Measurements from ENCODE around the gene EPS8L2.

DNA sequence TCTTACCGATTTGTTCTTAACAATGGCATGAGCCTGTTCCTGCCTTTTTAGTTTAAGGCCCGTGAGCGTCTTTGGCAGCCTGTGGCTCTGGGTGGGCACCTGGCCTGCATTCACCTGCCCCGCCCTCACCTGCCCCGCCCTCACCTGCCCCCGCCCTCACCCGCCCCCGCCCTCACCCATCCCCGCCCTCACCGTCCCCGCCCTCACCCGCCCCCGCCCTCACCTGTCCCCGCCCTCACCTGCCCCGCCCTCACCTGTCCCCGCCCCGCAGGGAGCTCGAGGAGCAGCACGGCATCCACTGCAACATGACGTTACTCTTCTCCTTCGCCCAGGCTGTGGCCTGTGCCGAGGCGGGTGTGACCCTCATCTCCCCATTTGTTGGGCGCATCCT lies 57.0 kb downstream of the EPS8L2 start:
- TF ChIP-seq, protein P1, sequence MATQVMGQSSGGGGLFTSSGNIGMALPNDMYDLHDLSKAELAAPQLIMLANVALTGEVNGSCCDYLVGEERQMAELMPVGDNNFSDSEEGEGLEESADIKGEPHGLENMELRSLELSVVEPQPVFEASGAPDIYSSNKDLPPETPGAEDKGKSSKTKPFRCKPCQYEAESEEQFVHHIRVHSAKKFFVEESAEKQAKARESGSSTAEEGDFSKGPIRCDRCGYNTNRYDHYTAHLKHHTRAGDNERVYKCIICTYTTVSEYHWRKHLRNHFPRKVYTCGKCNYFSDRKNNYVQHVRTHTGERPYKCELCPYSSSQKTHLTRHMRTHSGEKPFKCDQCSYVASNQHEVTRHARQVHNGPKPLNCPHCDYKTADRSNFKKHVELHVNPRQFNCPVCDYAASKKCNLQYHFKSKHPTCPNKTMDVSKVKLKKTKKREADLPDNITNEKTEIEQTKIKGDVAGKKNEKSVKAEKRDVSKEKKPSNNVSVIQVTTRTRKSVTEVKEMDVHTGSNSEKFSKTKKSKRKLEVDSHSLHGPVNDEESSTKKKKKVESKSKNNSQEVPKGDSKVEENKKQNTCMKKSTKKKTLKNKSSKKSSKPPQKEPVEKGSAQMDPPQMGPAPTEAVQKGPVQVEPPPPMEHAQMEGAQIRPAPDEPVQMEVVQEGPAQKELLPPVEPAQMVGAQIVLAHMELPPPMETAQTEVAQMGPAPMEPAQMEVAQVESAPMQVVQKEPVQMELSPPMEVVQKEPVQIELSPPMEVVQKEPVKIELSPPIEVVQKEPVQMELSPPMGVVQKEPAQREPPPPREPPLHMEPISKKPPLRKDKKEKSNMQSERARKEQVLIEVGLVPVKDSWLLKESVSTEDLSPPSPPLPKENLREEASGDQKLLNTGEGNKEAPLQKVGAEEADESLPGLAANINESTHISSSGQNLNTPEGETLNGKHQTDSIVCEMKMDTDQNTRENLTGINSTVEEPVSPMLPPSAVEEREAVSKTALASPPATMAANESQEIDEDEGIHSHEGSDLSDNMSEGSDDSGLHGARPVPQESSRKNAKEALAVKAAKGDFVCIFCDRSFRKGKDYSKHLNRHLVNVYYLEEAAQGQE (IDR thresholded peaks at IDR 0.05; ENCODE audit: insufficient replicate concordance, low read depth), result no peak
- no peak for TF ChIP-seq POLR2AphosphoS5 (IDR thresholded peaks at IDR 0.05; ENCODE audit: low read depth)

All from HL-60 (cell line).